ENCODE data around the gene RAB11FIP2.

- TF ChIP-seq ZNF274 (IDR thresholded peaks at IDR 0.05; ENCODE audit: low read depth, low read length) (no peak), YY1 (IDR thresholded peaks at IDR 0.05; ENCODE audit: insufficient read depth, insufficient read length) (no peak)
Measured at GRCh38 chr10:118033905-118034304, 12.8 kb downstream of the RAB11FIP2 start.

Data from NT2/D1 (cell line).